Measurements from ENCODE around the gene NFKBIL1. TPM values are rescaled to one million over a fixed set of nuclear protein-coding genes. Genes with fewer than 3 reads are reported as not detected.

The NFKBIL1 gene
- total RNA-seq, 1 donor from 2014 or later: 17.8 TPM

GRCh38 chr6:31513456-31514165 lies 33.8 kb upstream of the NFKBIL1 start:
- intact Hi-C loops (cut with DNase I): no loop called here
- H3K27ac ChIP-seq: no peak overlapping the region
- no peak for DNase-seq
- ATAC-seq: no peak
- no peaks in the 10 kb centered on the region for H3K9me3 ChIP-seq
- no peak overlapping the region for H3K4me3 ChIP-seq
- H3K36me3 ChIP-seq: peaks cover 15% of the 10 kb centered on the region
- no peaks in the 10 kb centered on the region for H3K4me1 ChIP-seq
- no peak for TF ChIP-seq CTCF (IDR thresholded peaks at IDR 0.05)
- no peaks in the 10 kb centered on the region for H3K27me3 ChIP-seq (ENCODE audit: low read depth)

GRCh38 chr6:31521835-31522234 lies 25.6 kb upstream of the NFKBIL1 start:
- H3K4me1 ChIP-seq: no peaks in the 10 kb centered on the region
- no peak overlapping the region for H3K4me3 ChIP-seq
- intact Hi-C loops (cut with DNase I): no loop called here
- H3K27me3 ChIP-seq (ENCODE audit: low read depth): no peaks in the 10 kb centered on the region
- H3K9me3 ChIP-seq: no peaks in the 10 kb centered on the region
- no peaks in the 10 kb centered on the region for H3K36me3 ChIP-seq
- ATAC-seq (no peak), DNase-seq (no peak)
- H3K27ac ChIP-seq: no peak overlapping the region
- TF ChIP-seq CTCF (IDR thresholded peaks at IDR 0.05): no peak

DNA sequence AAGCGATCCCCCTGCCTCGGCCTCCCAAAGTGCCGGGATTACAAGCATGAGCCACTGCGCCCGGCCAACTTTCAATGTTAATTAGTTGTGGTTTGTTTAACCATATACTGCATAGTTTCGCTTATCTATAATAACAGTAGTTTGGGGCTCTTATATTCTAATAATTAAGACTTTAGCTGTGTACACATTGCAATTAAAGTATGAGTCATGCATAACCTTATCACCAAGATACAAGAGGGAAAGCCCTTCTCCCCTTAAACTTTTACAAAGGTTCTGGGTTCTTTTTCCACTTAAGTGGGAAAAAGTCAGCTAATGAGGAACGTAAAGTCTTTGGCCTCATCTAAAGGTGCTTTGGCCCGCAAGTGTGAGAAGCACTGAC lies 21.9 kb upstream of the NFKBIL1 start:
- no peak for ATAC-seq
- no peak for TF ChIP-seq CTCF (IDR thresholded peaks at IDR 0.05)
- no peaks in the 10 kb centered on the region for H3K9me3 ChIP-seq
- DNase-seq: no peak
- no peak overlapping the region for H3K4me3 ChIP-seq
- H3K27ac ChIP-seq: peak overlapping the region; percentile 11
- intact Hi-C loops (cut with DNase I): no loop called here
- H3K36me3 ChIP-seq: peaks cover 12% of the 10 kb centered on the region
- no peaks in the 10 kb centered on the region for H3K4me1 ChIP-seq
- no peaks in the 10 kb centered on the region for H3K27me3 ChIP-seq (ENCODE audit: low read depth)

DNA sequence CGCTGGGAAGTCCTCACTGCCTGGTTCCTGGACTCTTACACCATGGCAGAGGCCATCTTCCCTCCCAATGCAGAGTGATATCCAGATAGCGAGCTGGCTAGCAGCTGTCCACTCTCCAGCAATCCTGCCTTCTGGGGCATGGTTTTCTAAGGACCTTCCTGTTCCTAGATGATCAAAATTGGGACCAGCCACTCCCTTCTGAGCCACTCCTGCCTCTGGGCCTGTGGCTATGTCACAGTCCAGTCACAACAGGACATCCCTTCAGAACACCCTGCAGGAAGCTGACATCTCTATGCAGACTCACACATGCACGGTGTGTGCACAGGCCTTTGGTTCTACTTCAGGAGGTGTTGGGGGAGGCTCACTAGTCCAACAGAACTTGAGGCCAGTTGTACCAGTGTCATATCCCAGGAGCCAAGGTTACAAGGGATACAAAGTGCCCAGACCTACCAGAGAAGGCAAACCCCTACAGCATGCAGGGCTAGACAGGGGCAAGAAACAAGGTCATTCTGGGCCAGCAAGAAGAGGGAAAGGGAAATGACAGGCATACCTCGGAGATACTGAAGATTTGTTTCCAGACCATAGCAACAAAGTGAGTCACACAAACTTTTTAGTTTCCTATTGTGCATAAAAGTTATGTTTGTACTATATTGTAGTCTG lies 21.3 kb upstream of the NFKBIL1 start:
- Histone ChIP-seq H3K4me1 (no peaks in the 10 kb centered on the region), H3K4me3 (no peak overlapping the region), H3K36me3 (peaks cover 17% of the 10 kb centered on the region), H3K27ac (peak overlapping the region; percentile 11), H3K27me3 (ENCODE audit: low read depth) (no peaks in the 10 kb centered on the region), H3K9me3 (no peaks in the 10 kb centered on the region)
- TF ChIP-seq CTCF (IDR thresholded peaks at IDR 0.05): no peak
- intact Hi-C loops (cut with DNase I): no loop called here
- ATAC-seq (peak; percentile 28 to 34), DNase-seq (no peak)

- no peak for TF ChIP-seq CTCF (IDR thresholded peaks at IDR 0.05)
- DNase-seq: no peak
- no peak for ATAC-seq
- no peaks in the 10 kb centered on the region for H3K4me1 ChIP-seq
- peaks cover 40% of the 10 kb centered on the region for H3K36me3 ChIP-seq
- H3K4me3 ChIP-seq: no peak overlapping the region
- no peaks in the 10 kb centered on the region for H3K9me3 ChIP-seq
- no peak overlapping the region for H3K27ac ChIP-seq
- intact Hi-C loops (cut with DNase I): no loop called here
- no peaks in the 10 kb centered on the region for H3K27me3 ChIP-seq (ENCODE audit: low read depth)
Observed at GRCh38 chr6:31528307-31528777, 19.1 kb upstream of the NFKBIL1 start.

Data from lower lobe of right lung (tissue), 2 donors.